DMS53 (cell line): ENCODE measurements around the gene CABYR.
"Not testable (repeated sequence)": the region's sequence is repeated elsewhere in the genome, so short reads cannot be mapped to it uniquely, and the experiment has no call there.

Experiments
- DNase-seq: peaks from one replicate; lab custom pipeline; 2025; lab: John Stamatoyannopoulos, UW

The CABYR gene

GRCh38 chr18:24128700-24129099 is 10.2 kb upstream of the CABYR start:
- DNase-seq: peak; percentile 30

GRCh38 chr18:24130494-24130893 is 8.4 kb upstream of the CABYR start:
- no peak for DNase-seq

- DNase-seq: peak; percentile 43
These were observed 1.9 kb upstream of the CABYR start for GRCh38 chr18:24136967-24137373.

GRCh38 chr18:24138409-24138788 is 463 bp upstream of the CABYR start:
- DNase-seq: peak; percentile 63

GRCh38 chr18:24140697-24141096 is 1.8 kb downstream of the CABYR start:
- no peak for DNase-seq

GRCh38 chr18:24142376-24142775 is 3.5 kb downstream of the CABYR start:
- DNase-seq: no peak

- not testable (repeated sequence) for DNase-seq
These were observed 10.7 kb downstream of the CABYR start for GRCh38 chr18:24149591-24149990.

- no peak for DNase-seq
These were observed 14.5 kb downstream of the CABYR start for GRCh38 chr18:24153397-24153796.

GRCh38 chr18:24157855-24158254 is 19.0 kb downstream of the CABYR start:
- no peak for DNase-seq

- DNase-seq: peak; percentile 52
These were observed 21.2 kb downstream of the CABYR start for GRCh38 chr18:24160086-24160485.

- DNase-seq: peak; percentile 12
These were observed 22.4 kb downstream of the CABYR start for GRCh38 chr18:24161304-24161703.

GRCh38 chr18:24168496-24168895 is 29.6 kb downstream of the CABYR start:
- DNase-seq: no peak

- DNase-seq: peak; percentile 43
These were observed 31.5 kb downstream of the CABYR start for GRCh38 chr18:24170360-24170759.

- DNase-seq: peak; percentile 2
These were observed 35.1 kb downstream of the CABYR start for GRCh38 chr18:24173997-24174396.

- DNase-seq: peak; percentile 55
These were observed 38.0 kb downstream of the CABYR start for GRCh38 chr18:24176727-24177416.

- DNase-seq: no peak
These were observed 38.8 kb downstream of the CABYR start for GRCh38 chr18:24177499-24178133.

GRCh38 chr18:24180048-24180447 is 41.2 kb downstream of the CABYR start:
- no peak for DNase-seq

- no peak for DNase-seq
These were observed 42.9 kb downstream of the CABYR start for GRCh38 chr18:24181806-24182205.

- no peak for DNase-seq
These were observed 46.9 kb downstream of the CABYR start for GRCh38 chr18:24185805-24186204.

GRCh38 chr18:24187049-24187448 is 48.2 kb downstream of the CABYR start:
- DNase-seq: no peak

GRCh38 chr18:24187689-24188088 is 48.8 kb downstream of the CABYR start:
- no peak for DNase-seq

- no peak for DNase-seq
These were observed 49.3 kb downstream of the CABYR start for GRCh38 chr18:24188120-24188519.

GRCh38 chr18:24189007-24189528 is 50.2 kb downstream of the CABYR start:
- no peak for DNase-seq
